HG02981 (cell line): ENCODE results near the gene DNMT3A.

ENCODE experiments used
- ATAC-seq: cut with Tn5 transposase; IDR thresholded peaks from one replicate; pipeline ENCODE4 v1.9.1; 2021; ENCODE audit warnings: mild to moderate bottlenecking, moderate library complexity; ENCODE audit not compliant: unreplicated experiment

Gene DNMT3A

GRCh38 chr2:25328152-25329085 is 13.3 kb downstream of the DNMT3A start:
- no peak for ATAC-seq

GRCh38 chr2:25326326-25327013 is 15.3 kb downstream of the DNMT3A start:
- ATAC-seq: no peak

- no peak for ATAC-seq
Observed at GRCh38 chr2:25324905-25325592, 16.7 kb downstream of the DNMT3A start.

GRCh38 chr2:25324251-25324650 is 17.5 kb downstream of the DNMT3A start:
- no peak for ATAC-seq

GRCh38 chr2:25323610-25324189 is 18.0 kb downstream of the DNMT3A start:
- ATAC-seq: no peak

GRCh38 chr2:25323042-25323514 is 18.6 kb downstream of the DNMT3A start:
- ATAC-seq: no peak

GRCh38 chr2:25322312-25322711 is 19.4 kb downstream of the DNMT3A start:
- ATAC-seq: no peak

- peak; percentile 54 for ATAC-seq
Observed at GRCh38 chr2:25320077-25320476, 21.6 kb downstream of the DNMT3A start.

GRCh38 chr2:25316101-25316500 is 25.6 kb downstream of the DNMT3A start:
- ATAC-seq: no peak

- ATAC-seq: no peak
Observed at GRCh38 chr2:25315316-25315680, 26.4 kb downstream of the DNMT3A start.

GRCh38 chr2:25314514-25315315 is 27.0 kb downstream of the DNMT3A start:
- ATAC-seq: peak; percentile 87

- ATAC-seq: no peak
Observed at GRCh38 chr2:25313711-25314513, 27.8 kb downstream of the DNMT3A start.

GRCh38 chr2:25312958-25313710 is 28.6 kb downstream of the DNMT3A start:
- ATAC-seq: no peak

- no peak for ATAC-seq
Observed at GRCh38 chr2:25311865-25312575, 29.7 kb downstream of the DNMT3A start.

- no peak for ATAC-seq
Observed at GRCh38 chr2:25310965-25311864, 30.5 kb downstream of the DNMT3A start.

GRCh38 chr2:25310709-25310964 is 31.1 kb downstream of the DNMT3A start:
- no peak for ATAC-seq

GRCh38 chr2:25309402-25309801 is 32.3 kb downstream of the DNMT3A start:
- no peak for ATAC-seq
